Panc1 (cell line): ENCODE data around the gene PLXNA2. TPM values are rescaled to one million over a fixed set of nuclear protein-coding genes. Genes with fewer than 3 reads are reported as not detected.

Experiments used
- ATAC-seq: fragments of 200-7000 bp; cut with Tn5 transposase; 2 replicates; pipeline ENCODE4 v1.9.1; 2020; ENCODE audit warnings: mild to moderate bottlenecking, moderate library complexity
- BruUV-seq: library from RNA; stranded (reverse); fragments of 400-500 nt; replicated peaks from 2 replicates; lab custom pipeline; 2021; lab: Mats Ljungman, UMichigan
- CTCF ChIA-PET: fragments of 300-600 bp; sonication (Branson Sonifier 250); formaldehyde crosslinking; loops from one replicate; lab custom pipeline; 2022; ENCODE audit warnings: antibody characterized with exemption; lab: Charles Lee
- POLR2A ChIA-PET: fragments of 300-600 bp; sonication (Branson Sonifier 250); formaldehyde crosslinking; loops from one replicate; lab custom pipeline; 2022; ENCODE audit warnings: antibody characterized with exemption; lab: Charles Lee
- DNase-seq: peaks from one replicate; pipeline ENCODE4 v3.0.0-alpha.2; 2010; ENCODE audit warnings: low read depth, low spot score
- H3K27ac ChIP-seq: 2 replicates; pipeline ENCODE4 v1.5.1; 2011; ENCODE audit warnings: mild to moderate bottlenecking, low read length, inconsistent platforms
- H3K27me3 ChIP-seq: fragments of 200-500 bp; sonication (Bioruptor generic); 2 replicates; pipeline ENCODE4 v1.6.0; 2014; ENCODE audit warnings: low read length, inconsistent platforms; ENCODE audit not compliant: control insufficient read depth, insufficient read depth
- H3K36me3 ChIP-seq: fragments of 200-500 bp; sonication (Bioruptor generic); 2 replicates; pipeline ENCODE4 v1.5.1; 2014; ENCODE audit warnings: inconsistent platforms, mild to moderate bottlenecking, low read length, moderate library complexity; ENCODE audit not compliant: control insufficient read depth, insufficient read depth
- H3K4me1 ChIP-seq: 2 replicates; pipeline ENCODE4 v1.5.1; 2011; ENCODE audit warnings: inconsistent platforms, mild to moderate bottlenecking, low read length, moderate library complexity; ENCODE audit not compliant: control insufficient read depth, insufficient read depth
- H3K4me3 ChIP-seq, 2 experiments: 2 replicates each; pipeline ENCODE4 v1.5.1; 2011 to 2012; ENCODE audit warnings: low read depth in 2 of 2, low read length in 2 of 2, mild to moderate bottlenecking in 2 of 2, inconsistent platforms in 1 of 2, moderate library complexity in 1 of 2
- H3K9me3 ChIP-seq: fragments of 200-500 bp; sonication (Bioruptor generic); 2 replicates; pipeline ENCODE4 v1.5.1; 2014; ENCODE audit warnings: low read depth, mild to moderate bottlenecking, inconsistent platforms, low read length, moderate library complexity; ENCODE audit not compliant: control insufficient read depth, insufficient read depth
- POLR2AphosphoS5 ChIP-seq: IDR thresholded peaks from 2 replicates; pipeline ENCODE4 v1.6.1; 2012; ENCODE audit warnings: mild to moderate bottlenecking, low read depth, low read length, moderate library complexity
- SIN3A ChIP-seq: IDR thresholded peaks from 2 replicates; pipeline ENCODE4 v1.6.1; 2012; ENCODE audit warnings: low read depth, mild to moderate bottlenecking, low read length, moderate library complexity, borderline replicate concordance; ENCODE audit not compliant: insufficient read depth
- TCF7L2 ChIP-seq: IDR thresholded peaks from 2 replicates; pipeline ENCODE4 v1.6.1; 2011; ENCODE audit warnings: mild to moderate bottlenecking, low read depth, low read length, inconsistent platforms
- in situ Hi-C: cut with HindIII; loops from 2 replicates; pipeline ENCODE4 v1.10.0; 2016; ENCODE audit warnings: low sequenced_read_pairs, low pct_unique_long_range_greater_than_20kb
- intact Hi-C: fragments of 100-400 bp; cut with micrococcal nuclease; formaldehyde crosslinking; loops from one replicate; pipeline ENCODE4 v1.10.0; 2022; ENCODE audit not compliant: unreplicated experiment
- total RNA-seq: library from RNA; stranded (reverse); gene quantifications from one replicate; pipeline ENCODE4 v1.2.1, GENCODE V29; 2021; ENCODE audit not compliant: unreplicated experiment
- TF ChIP-seq, protein P1 (sequence below): fragments of 450-650 bp; IDR thresholded peaks from 2 replicates; pipeline ENCODE4 v1.5.1; 2017; ENCODE audit warnings: mild to moderate bottlenecking
- TF ChIP-seq, protein P2 (sequence below), 2 experiments: IDR thresholded peaks; 2 replicates each; pipeline ENCODE4 v1.6.1; 2011 to 2012; ENCODE audit warnings: low read depth in 2 of 2, control low read depth in 1 of 2, low read length in 1 of 2, mild to moderate bottlenecking in 1 of 2, moderate library complexity in 1 of 2; ENCODE audit not compliant: insufficient read depth in 1 of 2

The PLXNA2 gene
- total RNA-seq, 1 experiment from 2014 or later = 0.98 TPM

DNA sequence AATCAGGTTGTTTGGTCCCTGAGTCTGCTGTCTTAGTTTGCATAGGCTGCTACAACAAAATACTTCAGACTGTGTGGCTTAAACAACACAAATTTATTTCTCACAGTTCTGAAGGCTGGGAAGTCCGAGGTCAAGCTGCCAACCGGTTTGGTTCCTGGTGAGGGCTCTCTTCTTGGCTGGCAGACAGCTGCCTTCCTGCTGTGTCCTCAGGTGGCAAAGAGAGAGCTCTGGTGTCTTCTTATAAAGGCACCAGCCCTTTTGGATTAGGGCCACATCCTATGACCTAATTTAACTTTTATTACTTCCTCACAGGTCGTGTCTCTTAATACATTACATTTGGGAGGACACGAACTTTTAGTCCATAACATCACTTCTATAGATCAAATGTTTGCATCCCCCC is 243.7 kb downstream of the PLXNA2 start:
- POLR2A ChIA-PET = no interaction called here
- BruUV-seq = no TSS peak
- Histone ChIP-seq H3K27me3 (no peaks in the 10 kb centered on the region; the same call in none of the 2 replicates), H3K27ac (no peak overlapping the region), H3K36me3 (no peaks in the 10 kb centered on the region), H3K4me1 (no peaks in the 10 kb centered on the region), H3K9me3 (no peaks in the 10 kb centered on the region), H3K4me3 (no peak overlapping the region)
- ATAC-seq (no peak), DNase-seq (no peak)
- CTCF ChIA-PET = no interaction called here
- TF ChIP-seq, protein P1, sequence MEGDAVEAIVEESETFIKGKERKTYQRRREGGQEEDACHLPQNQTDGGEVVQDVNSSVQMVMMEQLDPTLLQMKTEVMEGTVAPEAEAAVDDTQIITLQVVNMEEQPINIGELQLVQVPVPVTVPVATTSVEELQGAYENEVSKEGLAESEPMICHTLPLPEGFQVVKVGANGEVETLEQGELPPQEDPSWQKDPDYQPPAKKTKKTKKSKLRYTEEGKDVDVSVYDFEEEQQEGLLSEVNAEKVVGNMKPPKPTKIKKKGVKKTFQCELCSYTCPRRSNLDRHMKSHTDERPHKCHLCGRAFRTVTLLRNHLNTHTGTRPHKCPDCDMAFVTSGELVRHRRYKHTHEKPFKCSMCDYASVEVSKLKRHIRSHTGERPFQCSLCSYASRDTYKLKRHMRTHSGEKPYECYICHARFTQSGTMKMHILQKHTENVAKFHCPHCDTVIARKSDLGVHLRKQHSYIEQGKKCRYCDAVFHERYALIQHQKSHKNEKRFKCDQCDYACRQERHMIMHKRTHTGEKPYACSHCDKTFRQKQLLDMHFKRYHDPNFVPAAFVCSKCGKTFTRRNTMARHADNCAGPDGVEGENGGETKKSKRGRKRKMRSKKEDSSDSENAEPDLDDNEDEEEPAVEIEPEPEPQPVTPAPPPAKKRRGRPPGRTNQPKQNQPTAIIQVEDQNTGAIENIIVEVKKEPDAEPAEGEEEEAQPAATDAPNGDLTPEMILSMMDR = no peak
- TF ChIP-seq SIN3A (no peak), TCF7L2 (no peak), POLR2AphosphoS5 (no peak)
- TF ChIP-seq, protein P2, sequence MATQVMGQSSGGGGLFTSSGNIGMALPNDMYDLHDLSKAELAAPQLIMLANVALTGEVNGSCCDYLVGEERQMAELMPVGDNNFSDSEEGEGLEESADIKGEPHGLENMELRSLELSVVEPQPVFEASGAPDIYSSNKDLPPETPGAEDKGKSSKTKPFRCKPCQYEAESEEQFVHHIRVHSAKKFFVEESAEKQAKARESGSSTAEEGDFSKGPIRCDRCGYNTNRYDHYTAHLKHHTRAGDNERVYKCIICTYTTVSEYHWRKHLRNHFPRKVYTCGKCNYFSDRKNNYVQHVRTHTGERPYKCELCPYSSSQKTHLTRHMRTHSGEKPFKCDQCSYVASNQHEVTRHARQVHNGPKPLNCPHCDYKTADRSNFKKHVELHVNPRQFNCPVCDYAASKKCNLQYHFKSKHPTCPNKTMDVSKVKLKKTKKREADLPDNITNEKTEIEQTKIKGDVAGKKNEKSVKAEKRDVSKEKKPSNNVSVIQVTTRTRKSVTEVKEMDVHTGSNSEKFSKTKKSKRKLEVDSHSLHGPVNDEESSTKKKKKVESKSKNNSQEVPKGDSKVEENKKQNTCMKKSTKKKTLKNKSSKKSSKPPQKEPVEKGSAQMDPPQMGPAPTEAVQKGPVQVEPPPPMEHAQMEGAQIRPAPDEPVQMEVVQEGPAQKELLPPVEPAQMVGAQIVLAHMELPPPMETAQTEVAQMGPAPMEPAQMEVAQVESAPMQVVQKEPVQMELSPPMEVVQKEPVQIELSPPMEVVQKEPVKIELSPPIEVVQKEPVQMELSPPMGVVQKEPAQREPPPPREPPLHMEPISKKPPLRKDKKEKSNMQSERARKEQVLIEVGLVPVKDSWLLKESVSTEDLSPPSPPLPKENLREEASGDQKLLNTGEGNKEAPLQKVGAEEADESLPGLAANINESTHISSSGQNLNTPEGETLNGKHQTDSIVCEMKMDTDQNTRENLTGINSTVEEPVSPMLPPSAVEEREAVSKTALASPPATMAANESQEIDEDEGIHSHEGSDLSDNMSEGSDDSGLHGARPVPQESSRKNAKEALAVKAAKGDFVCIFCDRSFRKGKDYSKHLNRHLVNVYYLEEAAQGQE (IDR thresholded peaks at IDR 0.05; ENCODE audit: insufficient read depth in 1 of 2, low read depth in 2 of 2, low read length in 1 of 2) = no peak
- in situ Hi-C loops = no loop called here
- intact Hi-C loops = no loop called here

DNA sequence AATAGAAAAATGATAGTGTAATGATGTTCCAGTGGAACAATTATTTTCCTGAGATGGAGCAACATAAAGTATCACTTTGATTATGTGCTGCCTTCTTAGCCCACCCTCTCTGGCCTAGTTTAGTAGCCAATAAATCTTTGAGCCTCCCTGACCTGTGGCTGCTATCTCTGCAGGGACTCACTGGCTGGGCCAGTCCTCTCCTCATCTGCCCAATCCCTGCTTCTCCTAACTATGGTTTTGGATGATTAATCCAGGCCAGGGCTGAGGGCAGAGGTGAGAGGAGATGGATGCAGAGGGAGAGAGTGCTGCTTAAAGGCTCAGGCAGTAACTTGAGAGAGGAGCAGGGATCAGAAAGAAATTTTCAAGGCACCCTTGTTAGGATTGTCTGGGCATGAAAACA is 244.2 kb downstream of the PLXNA2 start:
- no peak for TF ChIP-seq SIN3A
- no peak for TF ChIP-seq POLR2AphosphoS5
- TF ChIP-seq, protein P1 = no peak
- TF ChIP-seq TCF7L2 = no peak
- TF ChIP-seq, protein P2 (IDR thresholded peaks at IDR 0.05; ENCODE audit: insufficient read depth in 1 of 2, low read depth in 2 of 2, low read length in 1 of 2) = no peak
- no peaks in the 10 kb centered on the region for H3K4me1 ChIP-seq
- BruUV-seq = no TSS peak
- H3K9me3 ChIP-seq = no peaks in the 10 kb centered on the region
- no peaks in the 10 kb centered on the region for H3K36me3 ChIP-seq
- intact Hi-C loops (no loop called here), in situ Hi-C loops (no loop called here)
- no peak for ATAC-seq
- H3K27ac ChIP-seq = no peak overlapping the region
- CTCF ChIA-PET = no interaction called here
- POLR2A ChIA-PET = no interaction called here
- H3K4me3 ChIP-seq = no peak overlapping the region
- no peak for DNase-seq
- H3K27me3 ChIP-seq = no peaks in the 10 kb centered on the region; the same call in none of the 2 replicates
